Measurements from ENCODE around the gene HSD17B2.

The HSD17B2 gene

DNA sequence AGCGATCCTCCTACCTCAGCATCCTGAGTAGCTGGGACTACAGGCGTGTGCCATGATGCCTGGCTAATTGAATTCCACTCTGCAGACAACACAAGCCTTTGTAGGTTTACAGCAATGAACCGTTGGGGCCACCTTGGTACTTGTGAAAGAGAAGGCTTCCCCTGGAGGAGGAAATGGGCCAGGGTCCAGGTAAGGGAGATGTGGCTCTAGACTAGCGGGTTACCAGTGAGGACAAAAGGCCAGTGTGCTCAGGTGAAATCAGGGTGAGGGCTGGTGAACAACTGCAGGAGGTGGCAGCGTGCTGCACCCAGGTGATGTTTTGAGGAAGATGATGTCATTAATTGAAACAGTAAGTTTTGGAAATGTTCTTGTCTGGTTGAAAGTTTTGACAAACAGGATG lies 30.5 kb upstream of the HSD17B2 start:
- no peaks in the 10 kb centered on the region for H3F3A ChIP-seq (ENCODE audit: low read depth)
- no peaks in the 10 kb centered on the region for H3K36me3 ChIP-seq (ENCODE audit: insufficient read depth, low read length)
- peaks cover 14% of the 10 kb centered on the region; the same call in 1 of the 2 replicates for H3K9me3 ChIP-seq (ENCODE audit: insufficient read depth, low read depth, low read length)
- no peak overlapping the region for H3K4me2 ChIP-seq (ENCODE audit: low read depth, low read length, poor library complexity, severe bottlenecking)
- no peaks in the 10 kb centered on the region for H3K27me3 ChIP-seq (ENCODE audit: insufficient read depth, low read length, poor library complexity, severe bottlenecking)
- no peak for TF ChIP-seq EZH2phosphoT487 (IDR thresholded peaks at IDR 0.05; ENCODE audit: borderline replicate concordance)
- TF ChIP-seq, protein P1, sequence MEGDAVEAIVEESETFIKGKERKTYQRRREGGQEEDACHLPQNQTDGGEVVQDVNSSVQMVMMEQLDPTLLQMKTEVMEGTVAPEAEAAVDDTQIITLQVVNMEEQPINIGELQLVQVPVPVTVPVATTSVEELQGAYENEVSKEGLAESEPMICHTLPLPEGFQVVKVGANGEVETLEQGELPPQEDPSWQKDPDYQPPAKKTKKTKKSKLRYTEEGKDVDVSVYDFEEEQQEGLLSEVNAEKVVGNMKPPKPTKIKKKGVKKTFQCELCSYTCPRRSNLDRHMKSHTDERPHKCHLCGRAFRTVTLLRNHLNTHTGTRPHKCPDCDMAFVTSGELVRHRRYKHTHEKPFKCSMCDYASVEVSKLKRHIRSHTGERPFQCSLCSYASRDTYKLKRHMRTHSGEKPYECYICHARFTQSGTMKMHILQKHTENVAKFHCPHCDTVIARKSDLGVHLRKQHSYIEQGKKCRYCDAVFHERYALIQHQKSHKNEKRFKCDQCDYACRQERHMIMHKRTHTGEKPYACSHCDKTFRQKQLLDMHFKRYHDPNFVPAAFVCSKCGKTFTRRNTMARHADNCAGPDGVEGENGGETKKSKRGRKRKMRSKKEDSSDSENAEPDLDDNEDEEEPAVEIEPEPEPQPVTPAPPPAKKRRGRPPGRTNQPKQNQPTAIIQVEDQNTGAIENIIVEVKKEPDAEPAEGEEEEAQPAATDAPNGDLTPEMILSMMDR (conservative IDR thresholded peaks at IDR 0.05; ENCODE audit: low read length): no peak
- no peak overlapping the region for H2AFZ ChIP-seq (ENCODE audit: low read length)
- no peaks in the 10 kb centered on the region for H3K79me2 ChIP-seq (ENCODE audit: insufficient read depth, low read length)
- H4K20me1 ChIP-seq (ENCODE audit: insufficient read depth, low read length, poor library complexity, severe bottlenecking): no peaks in the 10 kb centered on the region
- no peaks in the 10 kb centered on the region for H3K4me1 ChIP-seq (ENCODE audit: insufficient read depth, low read length, poor library complexity, severe bottlenecking)
- no peak overlapping the region for H3K9ac ChIP-seq (ENCODE audit: low read depth, low read length, poor library complexity, severe bottlenecking)
- H3K9me2 ChIP-seq (replicated peaks; ENCODE audit: low read depth, low read length): no peaks in the 10 kb centered on the region
- H3K4me3 ChIP-seq (ENCODE audit: low read length, poor library complexity, severe bottlenecking): no peak overlapping the region

DNA sequence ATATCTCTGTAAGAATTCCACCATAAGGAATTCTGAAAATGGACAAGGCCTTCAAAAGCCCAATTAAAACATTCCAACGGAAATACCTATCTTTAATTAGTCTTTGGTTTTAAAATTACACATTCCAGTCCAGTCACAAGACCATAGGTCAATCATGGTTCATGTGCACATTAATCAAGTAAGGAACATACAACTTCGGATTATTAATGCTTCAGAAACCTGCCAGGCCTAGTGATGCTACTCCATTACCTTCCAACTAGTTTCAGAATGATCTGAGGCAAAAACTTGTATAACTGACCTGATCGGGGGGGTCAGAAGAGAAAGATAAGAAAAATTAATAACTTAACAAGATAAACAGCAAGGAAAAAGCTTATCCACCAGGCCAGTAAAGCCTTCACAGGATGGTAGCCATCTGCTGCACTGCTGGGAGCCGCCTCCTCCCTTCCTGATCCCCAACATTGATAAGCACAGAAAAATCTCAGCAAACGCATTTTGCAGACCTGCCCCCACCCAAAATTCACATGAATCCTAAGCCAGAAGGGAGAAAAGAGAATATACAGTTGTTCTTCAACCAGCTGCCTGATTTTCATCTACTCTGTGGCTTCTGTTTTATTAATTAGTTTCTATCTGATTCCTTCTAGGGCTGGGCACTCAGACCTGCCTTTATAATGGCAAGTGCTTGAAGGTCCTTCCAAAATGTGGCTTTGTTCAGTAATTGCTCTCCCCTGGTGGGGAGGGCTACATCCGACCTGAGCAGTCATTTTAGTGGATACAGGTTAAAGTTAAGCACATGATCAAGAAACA lies 29.8 kb upstream of the HSD17B2 start:
- Histone ChIP-seq H3K9me2 (replicated peaks; ENCODE audit: low read depth, low read length) (no peaks in the 10 kb centered on the region), H3K9ac (ENCODE audit: low read depth, low read length, poor library complexity, severe bottlenecking) (no peak overlapping the region), H4K20me1 (ENCODE audit: insufficient read depth, low read length, poor library complexity, severe bottlenecking) (no peaks in the 10 kb centered on the region), H2AFZ (ENCODE audit: low read length) (no peak overlapping the region), H3K4me2 (ENCODE audit: low read depth, low read length, poor library complexity, severe bottlenecking) (no peak overlapping the region), H3F3A (ENCODE audit: low read depth) (no peaks in the 10 kb centered on the region), H3K79me2 (ENCODE audit: insufficient read depth, low read length) (no peaks in the 10 kb centered on the region), H3K4me3 (ENCODE audit: low read length, poor library complexity, severe bottlenecking) (no peak overlapping the region), H3K9me3 (ENCODE audit: insufficient read depth, low read depth, low read length) (peaks cover 14% of the 10 kb centered on the region; the same call in 1 of the 2 replicates), H3K4me1 (ENCODE audit: insufficient read depth, low read length, poor library complexity, severe bottlenecking) (no peaks in the 10 kb centered on the region), H3K27me3 (ENCODE audit: insufficient read depth, low read length, poor library complexity, severe bottlenecking) (no peaks in the 10 kb centered on the region), H3K36me3 (ENCODE audit: insufficient read depth, low read length) (no peaks in the 10 kb centered on the region)
- TF ChIP-seq, protein P1 (conservative IDR thresholded peaks at IDR 0.05; ENCODE audit: low read length): no peak
- no peak for TF ChIP-seq EZH2phosphoT487 (IDR thresholded peaks at IDR 0.05; ENCODE audit: borderline replicate concordance)

DNA sequence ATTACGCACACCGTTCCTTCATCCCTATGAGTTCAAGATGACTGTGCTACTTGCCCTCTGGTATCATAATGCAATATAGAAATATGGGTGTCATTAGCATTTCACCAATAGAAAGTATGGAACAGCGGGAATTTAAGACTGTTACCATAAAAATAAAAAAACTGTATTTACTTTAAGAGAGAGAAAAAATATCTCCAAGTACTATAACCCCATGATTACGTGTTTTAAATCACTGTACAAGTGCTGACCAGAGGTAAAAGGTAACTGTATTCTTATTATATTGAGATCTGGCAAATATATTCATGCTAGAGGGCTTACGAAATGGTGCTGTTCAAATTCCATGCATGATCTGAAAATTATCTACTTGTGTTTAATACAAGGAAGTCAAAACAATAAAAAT lies 29.0 kb upstream of the HSD17B2 start:
- Histone ChIP-seq H3K4me3 (ENCODE audit: low read length, poor library complexity, severe bottlenecking) (no peak overlapping the region), H3K9ac (ENCODE audit: low read depth, low read length, poor library complexity, severe bottlenecking) (no peak overlapping the region), H3K4me1 (ENCODE audit: insufficient read depth, low read length, poor library complexity, severe bottlenecking) (no peaks in the 10 kb centered on the region), H4K20me1 (ENCODE audit: insufficient read depth, low read length, poor library complexity, severe bottlenecking) (no peaks in the 10 kb centered on the region), H3K4me2 (ENCODE audit: low read depth, low read length, poor library complexity, severe bottlenecking) (no peak overlapping the region), H2AFZ (ENCODE audit: low read length) (no peak overlapping the region), H3K9me3 (ENCODE audit: insufficient read depth, low read depth, low read length) (peaks cover 14% of the 10 kb centered on the region; the same call in 1 of the 2 replicates), H3K36me3 (ENCODE audit: insufficient read depth, low read length) (no peaks in the 10 kb centered on the region), H3F3A (ENCODE audit: low read depth) (no peaks in the 10 kb centered on the region), H3K27me3 (ENCODE audit: insufficient read depth, low read length, poor library complexity, severe bottlenecking) (no peaks in the 10 kb centered on the region), H3K79me2 (ENCODE audit: insufficient read depth, low read length) (no peaks in the 10 kb centered on the region), H3K9me2 (replicated peaks; ENCODE audit: low read depth, low read length) (no peaks in the 10 kb centered on the region)
- TF ChIP-seq EZH2phosphoT487 (IDR thresholded peaks at IDR 0.05; ENCODE audit: borderline replicate concordance): no peak
- TF ChIP-seq, protein P1 (conservative IDR thresholded peaks at IDR 0.05; ENCODE audit: low read length): no peak

Measured in Loucy (cell line).